ENCODE data around the gene TBC1D14. TPM values are rescaled to one million over a fixed set of nuclear protein-coding genes. Genes with fewer than 3 reads are reported as not detected.

TBC1D14 gene
- total and polyA plus RNA-seq, 2 of the 4 experiments (the other 2 are of a cell fraction), result 31.7 to 40.7 TPM

DNA sequence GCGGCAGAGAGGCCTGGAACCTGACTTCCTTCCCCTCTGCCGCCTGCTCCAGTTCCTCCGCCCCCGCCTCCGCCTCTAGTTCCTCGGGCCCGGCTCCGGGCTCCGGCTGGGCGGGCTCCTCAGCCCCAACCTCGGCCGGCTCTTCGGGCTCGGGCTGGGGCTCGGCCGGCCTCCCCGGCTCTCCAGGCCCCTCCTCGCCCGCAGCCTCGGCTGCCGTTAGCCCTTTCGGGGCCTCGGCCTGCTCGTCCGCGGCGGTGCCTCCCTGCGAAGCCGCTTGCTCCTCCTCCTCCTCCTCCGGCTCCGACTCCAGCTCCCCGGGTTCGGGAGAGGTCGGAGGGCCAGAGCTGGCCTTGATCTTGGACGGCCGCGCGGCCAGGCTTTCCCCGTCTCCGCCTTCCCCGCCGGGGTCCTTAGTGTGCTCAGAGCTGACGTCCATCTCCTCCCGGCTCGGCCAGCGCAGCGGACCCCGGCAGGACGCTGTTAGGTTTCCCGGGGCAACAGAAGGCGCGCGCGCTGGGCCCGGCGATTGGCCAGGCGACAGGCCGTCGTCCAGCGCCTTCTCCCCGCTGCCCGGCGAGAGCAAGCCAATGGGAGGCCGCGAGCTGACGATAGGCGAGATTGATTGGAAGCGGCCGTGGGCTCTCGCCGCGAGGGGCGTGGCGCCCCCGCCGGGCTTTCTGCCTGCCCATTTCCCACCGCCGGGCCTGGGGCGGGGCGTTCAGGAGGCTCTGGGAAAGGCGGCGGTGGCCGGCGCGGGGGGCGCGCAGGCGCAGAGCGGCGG lies 133.1 kb downstream of the TBC1D14 start (continued):
- TF ChIP-seq, protein P1, sequence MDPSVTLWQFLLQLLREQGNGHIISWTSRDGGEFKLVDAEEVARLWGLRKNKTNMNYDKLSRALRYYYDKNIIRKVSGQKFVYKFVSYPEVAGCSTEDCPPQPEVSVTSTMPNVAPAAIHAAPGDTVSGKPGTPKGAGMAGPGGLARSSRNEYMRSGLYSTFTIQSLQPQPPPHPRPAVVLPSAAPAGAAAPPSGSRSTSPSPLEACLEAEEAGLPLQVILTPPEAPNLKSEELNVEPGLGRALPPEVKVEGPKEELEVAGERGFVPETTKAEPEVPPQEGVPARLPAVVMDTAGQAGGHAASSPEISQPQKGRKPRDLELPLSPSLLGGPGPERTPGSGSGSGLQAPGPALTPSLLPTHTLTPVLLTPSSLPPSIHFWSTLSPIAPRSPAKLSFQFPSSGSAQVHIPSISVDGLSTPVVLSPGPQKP (IDR thresholded peaks at IDR 0.05; ENCODE audit: borderline replicate concordance, low read depth, low read length), result no peak
